GM06990 (cell line): Measurements from ENCODE around the gene IGF1R.

Experiments
- DNase-seq: peaks from one replicate; pipeline ENCODE4 v3.0.0-alpha.2; 2011; ENCODE audit not compliant: insufficient read length; ENCODE audit errors: extremely low read depth
- H3K27me3 ChIP-seq: replicated peaks from 2 replicates; pipeline ENCODE4 v1.6.0; 2011; ENCODE audit warnings: low read length; ENCODE audit not compliant: control insufficient read depth, insufficient read depth
- H3K36me3 ChIP-seq: 2 replicates; pipeline ENCODE4 v1.5.1; 2011; ENCODE audit warnings: low read length; ENCODE audit not compliant: control insufficient read depth, insufficient read depth
- H3K4me3 ChIP-seq: replicated peaks from 2 replicates; pipeline ENCODE4 v1.5.1; 2011; ENCODE audit warnings: low read depth, mild to moderate bottlenecking, control low read depth, low read length
- CTCF ChIP-seq: IDR thresholded peaks from 2 replicates; pipeline ENCODE4 v1.5.1; 2011; ENCODE audit warnings: low read length, control low read depth, mild to moderate bottlenecking, inconsistent platforms; ENCODE audit not compliant: insufficient read depth, poor library complexity, severe bottlenecking

IGF1R gene

DNA sequence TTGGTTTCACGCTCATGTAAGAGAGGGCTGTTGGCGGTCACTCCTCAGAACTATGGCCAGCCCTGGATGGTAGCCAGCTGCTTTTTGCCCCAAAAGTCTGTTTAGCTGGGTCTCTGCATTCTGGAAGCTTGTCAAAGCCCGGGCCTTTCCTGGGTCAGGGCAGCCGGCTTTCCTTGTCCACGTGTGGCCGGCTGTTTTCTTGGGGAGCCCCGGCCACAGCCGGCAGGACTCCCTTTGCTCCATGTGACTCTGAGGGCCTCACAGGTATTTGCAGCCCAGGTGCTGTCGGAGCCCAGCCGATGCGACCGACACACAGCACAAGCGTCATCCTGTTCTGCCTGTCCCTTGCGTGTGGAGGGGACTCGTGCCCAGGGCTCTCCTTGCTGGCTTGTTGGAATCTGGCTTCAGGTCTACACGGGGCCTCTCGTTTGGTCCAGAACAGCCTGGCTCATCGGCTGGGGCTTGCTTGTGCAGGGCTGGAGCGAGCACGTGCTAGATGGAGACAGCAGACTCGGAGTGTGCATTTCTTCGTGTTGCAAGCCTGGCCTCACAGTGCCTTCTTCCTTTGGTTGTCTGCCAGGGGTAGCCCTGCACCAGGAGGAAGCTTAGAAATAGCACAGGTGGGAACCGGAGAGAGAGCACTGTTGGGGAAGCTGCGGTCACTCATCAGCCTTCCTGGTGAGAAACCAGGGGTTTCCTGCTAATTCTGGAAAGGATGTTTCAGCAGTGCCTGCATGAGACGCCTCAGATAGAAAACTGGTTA, 307.8 kb downstream of the IGF1R start:
- Histone ChIP-seq H3K27me3 (no peaks in the 10 kb centered on the region), H3K36me3 (no peaks in the 10 kb centered on the region), H3K4me3 (no peak overlapping the region)
- TF ChIP-seq CTCF, result no peak
- DNase-seq, result no peak

- no peak for DNase-seq
These were observed 308.6 kb downstream of the IGF1R start for GRCh38 chr15:98956796-98957553.

GRCh38 chr15:98957655-98958054, 309.3 kb downstream of the IGF1R start:
- no peak for TF ChIP-seq CTCF
- no peaks in the 10 kb centered on the region for H3K27me3 ChIP-seq
- DNase-seq, result no peak
- no peaks in the 10 kb centered on the region for H3K36me3 ChIP-seq
- no peak overlapping the region for H3K4me3 ChIP-seq

More at GRCh38 chr15:98956796-98957553, 308.6 kb downstream of the IGF1R start:
- no peaks in the 10 kb centered on the region for H3K27me3 ChIP-seq
- H3K4me3 ChIP-seq, result no peak overlapping the region
- TF ChIP-seq CTCF, result no peak
- H3K36me3 ChIP-seq, result no peaks in the 10 kb centered on the region

DNA sequence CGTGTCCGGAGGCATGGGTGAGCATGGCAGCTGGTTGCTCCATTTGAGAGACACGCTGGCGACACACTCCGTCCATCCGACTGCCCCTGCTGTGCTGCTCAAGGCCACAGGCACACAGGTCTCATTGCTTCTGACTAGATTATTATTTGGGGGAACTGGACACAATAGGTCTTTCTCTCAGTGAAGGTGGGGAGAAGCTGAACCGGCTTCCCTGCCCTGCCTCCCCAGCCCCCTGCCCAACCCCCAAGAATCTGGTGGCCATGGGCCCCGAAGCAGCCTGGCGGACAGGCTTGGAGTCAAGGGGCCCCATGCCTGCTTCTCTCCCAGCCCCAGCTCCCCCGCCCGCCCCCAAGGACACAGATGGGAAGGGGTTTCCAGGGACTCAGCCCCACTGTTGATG, 309.7 kb downstream of the IGF1R start:
- no peaks in the 10 kb centered on the region for H3K27me3 ChIP-seq
- no peak for DNase-seq
- no peak overlapping the region for H3K4me3 ChIP-seq
- no peaks in the 10 kb centered on the region for H3K36me3 ChIP-seq
- no peak for TF ChIP-seq CTCF

GRCh38 chr15:98958918-98959639, 310.7 kb downstream of the IGF1R start:
- DNase-seq, result no peak
- TF ChIP-seq CTCF, result no peak
- Histone ChIP-seq H3K27me3 (no peaks in the 10 kb centered on the region), H3K4me3 (no peak overlapping the region), H3K36me3 (no peaks in the 10 kb centered on the region)
